Nephron progenitor cell (in vitro differentiated cells): ENCODE measurements around the gene DISP3.

Experiments used
- DNase-seq: peaks from one replicate; pipeline ENCODE4 v3.0.0; 2021
- H3K27ac Mint-ChIP-seq: 2 replicates; pipeline ENCODE4 v1.8.0; 2021; ENCODE audit warnings: mild to moderate bottlenecking, moderate library complexity, mixed read lengths
- H3K27me3 Mint-ChIP-seq: 2 replicates; pipeline ENCODE4 v1.8.0; 2021; ENCODE audit warnings: mild to moderate bottlenecking, low read depth, mixed read lengths; ENCODE audit not compliant: poor library complexity
- H3K36me3 Mint-ChIP-seq: 2 replicates; pipeline ENCODE4 v1.8.0; 2021; ENCODE audit warnings: low read depth, mixed read lengths
- H3K4me1 Mint-ChIP-seq: 2 replicates; pipeline ENCODE4 v1.8.0; 2021; ENCODE audit warnings: mixed read lengths
- H3K4me3 Mint-ChIP-seq: 2 replicates; pipeline ENCODE4 v1.8.0; 2021; ENCODE audit warnings: mild to moderate bottlenecking, moderate library complexity, mixed read lengths
- H3K9me3 Mint-ChIP-seq: 2 replicates; pipeline ENCODE4 v1.8.0; 2021; ENCODE audit warnings: mild to moderate bottlenecking, moderate library complexity, mixed read lengths
- TF ChIP-seq, protein P1 (sequence below): fragments of 200-600 bp; sonication (generic); IDR thresholded peaks from 2 replicates; pipeline ENCODE4 v1.5.0; 2021; ENCODE audit warnings: antibody characterized with exemption

Gene DISP3

DNA sequence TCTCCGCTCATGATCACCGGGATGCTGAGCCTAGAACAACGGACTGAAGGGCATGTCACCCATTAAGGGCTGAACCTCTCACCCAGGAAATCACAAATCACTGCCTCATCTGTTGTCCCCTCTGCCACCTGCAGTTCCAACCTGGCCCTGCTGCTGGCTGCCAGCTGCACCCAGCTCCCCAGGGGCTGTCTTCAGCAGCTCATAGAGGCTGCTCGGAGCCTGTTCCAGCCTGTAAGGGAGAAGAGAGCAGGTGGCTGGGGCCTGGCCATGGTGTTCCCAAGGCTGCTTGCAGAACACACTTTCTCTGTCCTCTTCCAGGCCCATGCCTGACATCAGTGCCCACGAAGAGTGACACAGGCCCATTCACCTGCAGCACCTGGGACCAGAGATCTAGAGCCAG is 44.5 kb upstream of the DISP3 start:
- Mint-ChIP-seq H3K27me3 (peaks cover 30% of the 10 kb centered on the region), H3K4me1 (peaks cover 25% of the 10 kb centered on the region), H3K36me3 (no peaks in the 10 kb centered on the region)

DNA sequence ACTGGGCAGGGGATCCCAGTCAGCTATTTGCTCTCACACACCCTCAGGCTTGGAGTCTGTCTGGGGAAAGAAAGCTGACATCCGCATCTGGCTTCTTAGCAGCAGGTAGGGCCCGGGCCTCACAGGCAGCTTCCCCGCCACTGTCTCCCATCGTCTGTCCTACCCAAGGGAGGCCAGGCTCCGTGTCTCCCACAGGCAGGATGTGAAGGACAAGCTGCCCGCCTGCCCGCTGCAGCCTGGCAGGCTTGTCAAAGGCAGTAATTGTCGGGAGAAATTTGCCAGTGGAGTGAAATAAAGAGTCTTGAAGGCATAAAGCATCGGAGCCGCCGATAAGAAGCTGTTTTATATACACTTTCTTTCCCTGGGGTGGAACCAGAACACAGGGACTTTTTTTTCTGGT is 44.0 kb upstream of the DISP3 start:
- TF ChIP-seq, protein P1, sequence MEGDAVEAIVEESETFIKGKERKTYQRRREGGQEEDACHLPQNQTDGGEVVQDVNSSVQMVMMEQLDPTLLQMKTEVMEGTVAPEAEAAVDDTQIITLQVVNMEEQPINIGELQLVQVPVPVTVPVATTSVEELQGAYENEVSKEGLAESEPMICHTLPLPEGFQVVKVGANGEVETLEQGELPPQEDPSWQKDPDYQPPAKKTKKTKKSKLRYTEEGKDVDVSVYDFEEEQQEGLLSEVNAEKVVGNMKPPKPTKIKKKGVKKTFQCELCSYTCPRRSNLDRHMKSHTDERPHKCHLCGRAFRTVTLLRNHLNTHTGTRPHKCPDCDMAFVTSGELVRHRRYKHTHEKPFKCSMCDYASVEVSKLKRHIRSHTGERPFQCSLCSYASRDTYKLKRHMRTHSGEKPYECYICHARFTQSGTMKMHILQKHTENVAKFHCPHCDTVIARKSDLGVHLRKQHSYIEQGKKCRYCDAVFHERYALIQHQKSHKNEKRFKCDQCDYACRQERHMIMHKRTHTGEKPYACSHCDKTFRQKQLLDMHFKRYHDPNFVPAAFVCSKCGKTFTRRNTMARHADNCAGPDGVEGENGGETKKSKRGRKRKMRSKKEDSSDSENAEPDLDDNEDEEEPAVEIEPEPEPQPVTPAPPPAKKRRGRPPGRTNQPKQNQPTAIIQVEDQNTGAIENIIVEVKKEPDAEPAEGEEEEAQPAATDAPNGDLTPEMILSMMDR, result no peak
- H3K27me3 Mint-ChIP-seq, result peaks cover 35% of the 10 kb centered on the region
- no peaks in the 10 kb centered on the region for H3K36me3 Mint-ChIP-seq
- H3K4me1 Mint-ChIP-seq, result peaks cover 25% of the 10 kb centered on the region
- no peak overlapping the region for H3K27ac Mint-ChIP-seq
- no peak overlapping the region for H3K4me3 Mint-ChIP-seq
- DNase-seq, result no peak
- H3K9me3 Mint-ChIP-seq, result no peaks in the 10 kb centered on the region

More for the DNA sequence above, 44.5 kb upstream of the DISP3 start:
- H3K27ac Mint-ChIP-seq, result no peak overlapping the region
- TF ChIP-seq, protein P1, result no peak
- no peaks in the 10 kb centered on the region for H3K9me3 Mint-ChIP-seq
- DNase-seq, result no peak
- H3K4me3 Mint-ChIP-seq, result no peak overlapping the region

DNA sequence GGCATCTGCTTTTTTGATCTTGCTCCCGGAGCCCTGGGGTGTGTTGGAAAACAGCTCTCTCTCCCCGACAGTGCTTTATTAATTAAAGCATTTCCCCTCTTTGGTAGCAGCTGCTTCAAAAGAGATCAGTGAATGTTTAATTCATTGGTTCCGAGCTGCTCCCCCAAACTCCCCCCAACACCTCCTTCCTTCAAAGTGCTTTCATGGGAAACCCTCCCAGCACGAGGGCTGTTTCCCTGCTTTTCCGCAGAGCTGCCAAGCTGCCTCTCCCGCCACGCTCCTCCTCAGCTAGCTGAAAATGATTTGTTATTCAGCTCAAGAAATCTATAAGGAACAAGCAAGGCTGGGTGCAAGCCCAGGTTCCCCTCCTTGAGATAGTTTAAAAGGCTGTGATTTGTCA is 40.0 kb upstream of the DISP3 start:
- Mint-ChIP-seq H3K4me1 (peaks cover 34% of the 10 kb centered on the region), H3K4me3 (no peak overlapping the region), H3K27me3 (peaks cover 54% of the 10 kb centered on the region), H3K27ac (no peak overlapping the region), H3K36me3 (no peaks in the 10 kb centered on the region), H3K9me3 (no peaks in the 10 kb centered on the region)
- DNase-seq, result no peak
- TF ChIP-seq, protein P1, result no peak

DNA sequence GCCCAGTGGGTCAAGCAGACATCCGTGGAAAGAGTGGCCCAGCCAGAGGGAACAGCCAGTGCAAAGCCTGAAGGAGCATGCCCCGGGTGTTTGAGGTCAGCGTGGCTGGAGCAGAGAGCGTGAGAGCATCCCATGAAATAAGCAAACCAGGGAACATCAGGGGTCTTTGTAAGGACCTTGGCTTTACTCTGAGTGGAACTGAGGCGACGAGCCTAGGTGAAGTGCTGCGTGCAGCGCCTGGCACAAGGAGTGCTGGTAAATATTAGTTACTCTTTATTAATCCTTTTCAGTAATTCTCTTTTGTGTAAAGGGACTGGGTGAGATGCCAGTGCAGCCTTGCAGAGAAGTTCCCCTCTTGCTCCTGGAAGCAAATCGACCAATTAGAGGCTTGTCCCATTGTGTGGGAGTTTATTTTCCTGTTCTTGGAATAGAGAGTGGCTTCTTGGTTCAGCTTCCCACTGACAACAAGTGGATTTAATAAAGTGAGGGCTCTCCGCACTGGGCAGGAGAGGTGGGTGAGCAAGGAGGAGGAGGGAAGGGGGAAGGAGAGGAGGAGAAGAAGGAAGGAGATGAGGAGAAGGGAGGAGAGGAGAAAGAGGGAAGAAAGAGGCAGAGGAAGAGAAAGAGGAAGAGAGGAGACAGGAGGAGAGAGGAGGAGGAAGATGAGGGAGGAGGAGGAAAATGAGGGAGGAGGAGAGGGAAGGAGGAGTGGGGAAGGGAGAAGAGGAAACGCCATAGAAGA is 37.6 kb upstream of the DISP3 start:
- H3K36me3 Mint-ChIP-seq, result no peaks in the 10 kb centered on the region
- no peak for DNase-seq
- TF ChIP-seq, protein P1, result no peak
- H3K27me3 Mint-ChIP-seq, result peaks cover 56% of the 10 kb centered on the region
- no peak overlapping the region for H3K4me3 Mint-ChIP-seq
- peaks cover 29% of the 10 kb centered on the region for H3K4me1 Mint-ChIP-seq
- H3K27ac Mint-ChIP-seq, result peak overlapping the region; percentile 52
- H3K9me3 Mint-ChIP-seq, result no peaks in the 10 kb centered on the region

DNA sequence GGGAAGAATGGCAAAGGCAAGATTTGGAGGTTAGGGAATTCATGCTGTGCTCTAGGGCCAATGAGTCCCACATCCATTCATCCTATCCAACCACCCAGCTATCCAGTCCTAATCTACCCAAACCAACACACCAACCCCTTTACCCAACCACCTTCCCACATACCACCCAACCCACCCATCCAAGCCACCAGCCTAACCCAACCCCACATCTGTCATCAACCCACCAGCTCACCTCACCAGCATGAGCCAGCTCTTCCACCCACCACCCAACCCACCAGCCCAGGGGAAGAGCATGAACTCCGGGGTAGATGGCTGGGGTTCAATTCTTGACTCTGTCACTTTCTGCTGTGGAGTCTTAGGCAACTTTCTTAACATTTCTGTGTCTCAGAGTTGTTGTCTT is 35.9 kb upstream of the DISP3 start:
- DNase-seq, result no peak
- TF ChIP-seq, protein P1, result no peak
- Mint-ChIP-seq H3K4me3 (no peak overlapping the region), H3K9me3 (no peaks in the 10 kb centered on the region), H3K27me3 (peaks cover 57% of the 10 kb centered on the region), H3K36me3 (no peaks in the 10 kb centered on the region), H3K27ac (no peak overlapping the region), H3K4me1 (peaks cover 30% of the 10 kb centered on the region)
